Erythroblast (primary cell): ENCODE data around the gene CILP2.

Source experiments
- GATA1 ChIP-seq: IDR thresholded peaks from 2 replicates; pipeline ENCODE4 v1.6.1; 2011; ENCODE audit warnings: low read depth, mild to moderate bottlenecking, control low read depth, low read length, moderate library complexity
- POLR2A ChIP-seq: IDR thresholded peaks from 2 replicates; pipeline ENCODE4 v1.6.1; 2011; ENCODE audit warnings: mild to moderate bottlenecking, low read length

DNA sequence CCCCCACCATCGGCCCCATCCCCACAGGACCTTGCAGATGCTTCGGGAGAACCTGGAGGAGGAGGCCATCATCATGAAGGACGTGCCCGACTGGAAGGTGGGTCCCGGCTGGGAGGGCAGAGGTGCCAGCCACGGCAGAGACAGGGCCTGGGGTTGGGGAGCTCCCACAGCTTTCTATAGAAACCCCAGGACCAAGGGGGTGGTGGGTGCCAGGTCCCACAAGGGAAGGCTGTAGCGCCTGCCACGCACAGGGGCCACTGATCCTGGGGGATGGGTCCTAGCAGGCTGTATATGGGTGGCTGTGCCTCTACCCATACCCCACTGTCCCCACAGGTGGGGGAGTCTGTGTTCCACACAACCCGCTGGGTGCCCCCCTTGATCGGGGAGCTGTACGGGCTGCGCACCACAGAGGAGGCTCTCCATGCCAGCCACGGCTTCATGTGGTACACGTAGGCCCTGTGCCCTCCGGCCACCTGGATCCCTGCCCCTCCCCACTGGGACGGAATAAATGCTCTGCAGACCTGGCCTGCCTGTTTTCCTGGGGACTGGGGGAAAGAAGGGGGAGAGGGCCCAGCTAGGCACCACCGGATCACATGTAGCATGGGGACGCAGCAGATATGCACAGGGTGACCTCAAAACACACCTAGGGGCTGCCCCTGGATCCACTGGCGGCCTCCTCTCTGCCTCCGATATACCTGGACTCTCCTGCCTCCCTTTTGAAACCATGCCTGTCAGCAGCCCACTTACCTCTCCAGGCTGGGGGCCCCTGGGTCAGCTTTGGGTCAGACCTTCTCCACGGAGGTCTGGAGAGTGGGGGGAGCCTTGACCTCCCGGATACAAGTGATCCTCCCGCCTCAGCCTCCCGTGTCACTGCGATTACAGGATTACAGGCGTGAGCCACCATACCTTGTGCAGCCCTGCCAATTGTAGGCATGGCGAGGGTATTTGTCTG is 10.1 kb upstream of the CILP2 start:
- TF ChIP-seq POLR2A (no peak), GATA1 (no peak)
